IMR-90 (cell line): ENCODE results near the gene CEACAM3.

Source experiments
- CEBPB ChIP-seq: IDR thresholded peaks from 2 replicates; pipeline ENCODE4 v1.6.1; 2012; ENCODE audit warnings: low read depth, low read length, improper control_type of control experiment
- CTCF ChIP-seq: conservative IDR thresholded peaks from 2 replicates; pipeline ENCODE4 v1.5.1; 2012; ENCODE audit warnings: mild to moderate bottlenecking, low read depth, low read length, improper control_type of control experiment
- FOS ChIP-seq: fragments of 150-350 bp; IDR thresholded peaks from 2 replicates; pipeline ENCODE4 v1.6.1; 2016; ENCODE audit warnings: low read depth, low read length
- MAZ ChIP-seq: IDR thresholded peaks from 2 replicates; pipeline ENCODE4 v1.6.1; 2012; ENCODE audit warnings: low read depth, mild to moderate bottlenecking, low read length, improper control_type of control experiment, moderate library complexity, borderline replicate concordance
- MXI1 ChIP-seq: IDR thresholded peaks from 2 replicates; pipeline ENCODE4 v1.6.1; 2012; ENCODE audit warnings: low read depth, mild to moderate bottlenecking, low read length, moderate library complexity, borderline replicate concordance
- POLR2A ChIP-seq: IDR thresholded peaks from 2 replicates; pipeline ENCODE4 v1.6.1; 2012; ENCODE audit warnings: mild to moderate bottlenecking, low read depth, low read length
- RAD21 ChIP-seq: IDR thresholded peaks from 2 replicates; pipeline ENCODE4 v1.6.1; 2012; ENCODE audit warnings: low read length, improper control_type of control experiment
- RFX5 ChIP-seq: IDR thresholded peaks from 2 replicates; pipeline ENCODE4 v1.8.0; 2012; ENCODE audit warnings: low read depth, mild to moderate bottlenecking, low read length, moderate library complexity
- SMC3 ChIP-seq: fragments of 150-350 bp; IDR thresholded peaks from 2 replicates; pipeline ENCODE4 v1.6.1; 2016; ENCODE audit warnings: low read depth, mild to moderate bottlenecking, antibody characterized with exemption, low read length, moderate library complexity
- USF2 ChIP-seq: fragments of 150-350 bp; IDR thresholded peaks from 2 replicates; pipeline ENCODE4 v1.6.1; 2017; ENCODE audit warnings: mild to moderate bottlenecking, antibody characterized with exemption, low read length, low read depth

DNA sequence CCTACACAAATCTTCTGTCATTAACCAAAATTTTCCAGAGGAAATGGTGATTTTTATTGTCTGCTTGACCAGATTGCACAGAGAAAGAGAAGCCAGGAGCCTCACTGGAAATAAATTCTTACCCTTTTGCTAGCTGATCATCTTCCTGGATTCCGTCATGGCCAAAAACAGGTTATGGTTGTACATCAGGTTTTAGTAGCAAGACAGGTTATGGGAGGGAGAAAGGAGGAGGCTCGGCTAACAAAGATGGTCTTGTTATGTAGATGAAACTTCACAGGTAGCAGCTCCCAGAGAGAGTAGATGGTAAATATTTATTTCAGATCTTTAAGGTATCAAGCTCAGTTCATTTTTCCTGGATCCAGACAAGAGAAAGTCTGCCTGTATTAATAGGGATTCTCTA lies 19.7 kb upstream of the CEACAM3 start:
- TF ChIP-seq CTCF, result no peak
- TF ChIP-seq POLR2A, result no peak
- no peak for TF ChIP-seq RFX5
- TF ChIP-seq USF2, result no peak
- TF ChIP-seq MXI1, result no peak
- TF ChIP-seq RAD21, result no peak
- no peak for TF ChIP-seq FOS
- TF ChIP-seq CEBPB, result no peak
- TF ChIP-seq SMC3, result no peak
- TF ChIP-seq MAZ, result no peak
